ENCODE measurements around the gene JCAD.
A peak's percentile ranks its signal among the peaks of the same experiment; 100 is the strongest.

The JCAD gene

DNA sequence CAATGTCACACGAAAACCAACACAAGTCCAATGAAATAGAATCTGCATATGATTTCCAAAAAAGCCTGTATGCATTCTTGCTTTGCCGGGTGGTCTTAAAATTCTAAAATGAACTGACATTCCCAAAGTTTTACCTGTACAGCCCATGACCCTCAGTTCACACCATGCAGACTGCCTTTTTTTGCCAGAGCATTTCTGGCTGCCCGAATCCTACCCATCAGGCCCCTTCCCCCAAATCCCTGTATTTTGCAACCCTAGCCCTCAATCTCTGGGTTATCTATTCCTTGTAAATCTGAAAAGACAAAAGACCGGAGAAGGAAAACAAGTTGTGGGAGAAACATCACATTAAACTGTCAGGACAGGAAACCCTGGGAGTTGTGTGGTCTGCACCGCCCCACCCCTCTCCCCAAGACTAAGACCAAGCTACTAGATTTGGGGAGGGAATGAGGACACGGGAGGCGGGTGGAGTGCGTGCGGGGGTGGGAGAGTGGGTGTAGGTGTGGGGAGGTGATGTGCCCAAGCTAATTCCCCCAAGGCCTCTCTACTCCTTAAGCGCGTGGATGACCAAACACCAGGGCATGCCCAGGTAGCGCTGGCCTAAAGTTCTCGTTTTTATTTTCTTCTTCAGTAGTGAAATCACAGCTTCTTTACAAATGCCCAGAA, 1.4 kb downstream of the JCAD start:
- peaks cover 7% of the 10 kb centered on the region for H3K4me1 Mint-ChIP-seq
- no peaks in the 10 kb centered on the region for H3K36me3 Mint-ChIP-seq
- H3K27ac Mint-ChIP-seq, result no peak overlapping the region
- no peaks in the 10 kb centered on the region for H3K9me3 Mint-ChIP-seq
- peaks cover 53% of the 10 kb centered on the region for H3K27me3 Mint-ChIP-seq
- no peak overlapping the region for H3K4me3 Mint-ChIP-seq
- ATAC-seq, result no peak

DNA sequence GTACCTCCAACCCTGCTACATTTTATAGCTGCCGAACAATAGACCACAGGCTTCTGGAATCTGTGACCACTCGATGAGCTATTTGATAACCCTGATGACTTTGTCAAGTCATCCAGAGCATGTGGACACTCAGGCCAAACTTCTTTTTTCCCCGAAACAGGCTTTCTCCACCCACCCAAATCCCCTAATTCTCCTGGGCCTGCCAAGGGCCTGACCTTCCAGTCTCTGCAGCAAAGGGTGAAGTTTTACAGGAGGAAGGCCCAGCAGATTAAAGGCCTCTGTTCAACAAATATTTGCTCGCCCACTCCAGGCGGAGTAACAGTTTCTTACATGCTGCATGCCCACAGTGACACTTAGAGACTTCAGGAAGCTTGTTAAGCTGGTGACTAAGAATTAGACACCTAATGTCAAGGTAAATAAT, 2.0 kb downstream of the JCAD start:
- no peaks in the 10 kb centered on the region for H3K36me3 Mint-ChIP-seq

DNA sequence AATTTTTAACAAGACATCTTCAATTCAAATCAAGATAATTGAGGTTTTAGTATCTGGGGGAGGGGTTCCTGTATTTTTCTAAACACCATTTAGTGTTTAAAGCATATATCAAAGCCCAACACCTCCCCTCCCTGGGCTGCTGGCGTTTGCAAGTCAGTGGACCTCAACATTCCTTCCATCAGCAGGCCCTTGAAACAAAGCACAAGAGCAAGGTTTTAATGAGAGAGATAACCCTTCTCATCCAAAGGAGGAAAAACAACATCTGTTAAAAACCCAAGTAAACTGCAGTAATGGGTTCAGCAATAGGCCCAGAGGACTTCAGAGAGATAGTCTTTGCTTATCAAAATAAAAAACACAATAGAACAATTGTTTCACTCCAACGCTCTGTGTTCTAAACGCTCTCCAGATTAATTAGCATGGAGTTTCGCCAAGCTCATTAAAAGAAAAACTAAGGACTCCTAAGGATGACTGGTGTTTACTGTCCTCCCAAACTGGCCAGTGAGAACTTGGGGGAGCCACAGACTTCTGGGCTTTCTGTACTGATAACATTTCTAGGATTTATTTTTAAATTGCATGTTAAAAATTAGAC, 2.5 kb downstream of the JCAD start:
- Mint-ChIP-seq H3K4me1 (peaks cover 7% of the 10 kb centered on the region), H3K27me3 (peaks cover 49% of the 10 kb centered on the region), H3K27ac (no peak overlapping the region), H3K4me3 (no peak overlapping the region), H3K36me3 (no peaks in the 10 kb centered on the region), H3K9me3 (no peaks in the 10 kb centered on the region)
- ATAC-seq, result no peak

More for the DNA sequence above, 2.0 kb downstream of the JCAD start:
- Mint-ChIP-seq H3K27ac (no peak overlapping the region), H3K4me1 (peaks cover 7% of the 10 kb centered on the region), H3K27me3 (peaks cover 49% of the 10 kb centered on the region), H3K9me3 (no peaks in the 10 kb centered on the region), H3K4me3 (no peak overlapping the region)
- no peak for ATAC-seq

DNA sequence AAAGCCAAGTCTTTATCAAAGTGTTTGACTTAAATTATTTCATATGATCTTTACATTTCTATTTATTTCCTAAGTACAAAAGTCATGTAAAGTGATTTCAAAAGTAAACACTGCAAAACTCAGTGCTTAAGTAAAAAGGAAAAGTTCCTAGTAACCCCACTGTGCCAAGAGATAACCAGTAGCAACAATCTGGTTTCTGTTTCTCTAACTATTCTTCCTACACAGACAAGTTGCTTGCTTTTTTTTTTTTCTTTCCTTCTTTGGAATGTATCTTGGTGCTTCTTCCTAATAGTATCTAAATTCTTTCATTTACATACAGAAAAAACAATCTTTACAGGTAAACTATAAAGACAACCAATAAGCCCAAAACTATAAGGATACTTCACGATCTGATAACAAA, 3.1 kb downstream of the JCAD start:
- Mint-ChIP-seq H3K4me1 (peaks cover 7% of the 10 kb centered on the region), H3K9me3 (no peaks in the 10 kb centered on the region), H3K4me3 (no peak overlapping the region), H3K27ac (no peak overlapping the region), H3K27me3 (peaks cover 49% of the 10 kb centered on the region), H3K36me3 (no peaks in the 10 kb centered on the region)
- ATAC-seq, result no peak

DNA sequence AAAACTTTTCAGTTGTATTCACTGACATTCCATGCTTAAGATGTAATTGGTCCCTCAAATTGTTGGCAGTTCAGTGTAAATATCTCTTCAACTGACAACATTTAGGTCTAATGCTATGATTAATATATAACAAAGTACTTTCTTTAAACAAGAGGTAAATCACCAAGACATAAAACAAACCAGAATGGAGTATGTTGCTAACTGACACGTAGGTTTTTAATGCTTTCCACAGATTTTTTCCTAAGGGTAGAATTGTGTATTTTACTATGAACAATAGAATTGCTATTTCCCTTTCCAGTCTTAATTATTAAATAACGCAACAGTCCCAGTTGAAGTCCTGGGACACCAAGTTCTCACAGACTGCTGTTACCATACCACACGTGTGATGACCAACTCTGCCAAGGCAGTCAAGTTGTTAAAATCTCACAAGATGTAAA, 4.1 kb downstream of the JCAD start:
- no peak overlapping the region for H3K27ac Mint-ChIP-seq
- H3K9me3 Mint-ChIP-seq, result no peaks in the 10 kb centered on the region
- peaks cover 7% of the 10 kb centered on the region for H3K4me1 Mint-ChIP-seq
- H3K36me3 Mint-ChIP-seq, result no peaks in the 10 kb centered on the region
- ATAC-seq, result no peak
- no peak overlapping the region for H3K4me3 Mint-ChIP-seq
- H3K27me3 Mint-ChIP-seq, result peaks cover 50% of the 10 kb centered on the region

DNA sequence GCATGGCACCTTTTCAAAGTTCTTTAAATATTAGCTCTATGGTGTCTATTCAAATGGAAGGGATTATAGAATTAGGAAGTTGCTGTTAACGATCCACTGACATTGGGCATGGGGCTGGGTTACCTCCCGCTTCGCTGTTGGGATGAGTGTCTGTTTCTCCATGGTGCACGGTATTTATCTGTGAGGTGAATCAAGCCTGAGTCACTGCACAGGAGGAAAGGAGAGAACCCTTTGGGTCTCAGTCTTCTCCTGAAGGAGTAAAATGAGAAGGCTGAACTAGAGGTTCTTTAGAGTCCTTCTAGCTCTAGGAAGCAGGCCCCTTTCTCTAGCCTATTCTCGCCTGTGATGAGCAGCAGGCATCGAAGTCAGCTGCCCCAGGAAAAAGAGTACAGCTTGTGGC, 7.3 kb downstream of the JCAD start:
- Mint-ChIP-seq H3K9me3 (no peaks in the 10 kb centered on the region), H3K36me3 (no peaks in the 10 kb centered on the region), H3K4me3 (no peak overlapping the region), H3K4me1 (peaks cover 16% of the 10 kb centered on the region), H3K27me3 (peaks cover 54% of the 10 kb centered on the region), H3K27ac (no peak overlapping the region)
- ATAC-seq, result no peak

DNA sequence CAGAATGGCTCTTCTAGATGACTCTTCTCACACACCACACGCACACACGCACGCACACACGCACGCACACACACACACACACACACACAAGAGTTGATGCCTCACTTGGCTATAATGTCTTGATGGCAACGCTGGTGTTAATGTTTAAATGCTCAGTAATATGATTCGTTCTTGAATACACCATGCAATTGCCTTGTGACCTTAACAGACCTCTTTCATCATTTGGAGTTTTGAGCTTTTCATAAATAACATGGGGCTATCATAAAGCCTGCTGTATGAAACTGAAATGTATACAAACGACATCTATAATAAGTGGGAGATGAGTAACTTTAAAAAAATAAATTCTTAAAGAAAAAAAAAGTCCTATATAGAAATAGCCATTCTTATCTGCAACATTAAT, 8.2 kb downstream of the JCAD start:
- H3K27ac Mint-ChIP-seq, result no peak overlapping the region
- no peak for ATAC-seq
- peaks cover 16% of the 10 kb centered on the region for H3K4me1 Mint-ChIP-seq
- H3K27me3 Mint-ChIP-seq, result peaks cover 60% of the 10 kb centered on the region
- no peaks in the 10 kb centered on the region for H3K36me3 Mint-ChIP-seq
- no peak overlapping the region for H3K4me3 Mint-ChIP-seq
- H3K9me3 Mint-ChIP-seq, result no peaks in the 10 kb centered on the region

- no peak for ATAC-seq
- Mint-ChIP-seq H3K27ac (no peak overlapping the region), H3K4me1 (peaks cover 16% of the 10 kb centered on the region), H3K9me3 (no peaks in the 10 kb centered on the region), H3K4me3 (no peak overlapping the region), H3K27me3 (peaks cover 69% of the 10 kb centered on the region), H3K36me3 (no peaks in the 10 kb centered on the region)
These were observed 9.0 kb downstream of the JCAD start for GRCh38 chr10:30050411-30050810.

DNA sequence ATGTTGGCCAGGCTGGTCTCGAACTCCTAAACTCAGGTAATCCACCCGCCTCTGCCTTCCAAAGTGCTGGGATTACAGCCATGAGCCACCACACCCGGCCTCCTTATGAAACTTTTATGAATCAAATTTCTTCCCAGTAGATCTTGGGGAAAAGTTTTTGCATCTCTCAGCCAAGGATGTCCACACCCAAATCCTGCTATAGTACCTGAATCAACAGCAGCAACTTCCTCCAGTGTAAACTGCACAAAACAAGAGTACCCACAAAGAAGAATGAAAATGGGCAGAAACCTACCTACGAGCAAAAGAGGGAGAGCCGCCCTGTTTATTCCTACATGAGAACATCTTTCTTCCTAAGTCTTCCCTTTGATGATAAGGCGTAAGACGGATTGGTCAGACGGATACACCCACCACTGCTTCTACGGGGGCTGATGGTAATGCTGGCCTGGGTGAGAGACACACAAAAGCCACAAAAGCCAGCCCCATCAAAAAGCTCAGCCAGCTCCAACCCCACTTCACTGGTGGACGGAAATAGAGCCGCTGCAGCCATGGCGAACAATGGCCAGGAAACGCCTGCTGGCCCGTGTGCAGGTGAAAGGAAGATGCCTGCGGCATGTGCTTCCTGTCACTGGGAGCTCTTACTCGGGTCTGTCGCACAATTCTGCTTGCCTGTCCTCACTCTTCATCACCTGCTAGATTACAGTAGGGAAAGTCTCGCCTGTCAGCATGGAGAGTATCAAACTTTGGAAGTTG, 10.4 kb downstream of the JCAD start:
- ATAC-seq, result no peak
- Mint-ChIP-seq H3K27me3 (peaks cover 80% of the 10 kb centered on the region), H3K36me3 (no peaks in the 10 kb centered on the region), H3K27ac (no peak overlapping the region), H3K9me3 (no peaks in the 10 kb centered on the region), H3K4me1 (peaks cover 16% of the 10 kb centered on the region), H3K4me3 (no peak overlapping the region)

DNA sequence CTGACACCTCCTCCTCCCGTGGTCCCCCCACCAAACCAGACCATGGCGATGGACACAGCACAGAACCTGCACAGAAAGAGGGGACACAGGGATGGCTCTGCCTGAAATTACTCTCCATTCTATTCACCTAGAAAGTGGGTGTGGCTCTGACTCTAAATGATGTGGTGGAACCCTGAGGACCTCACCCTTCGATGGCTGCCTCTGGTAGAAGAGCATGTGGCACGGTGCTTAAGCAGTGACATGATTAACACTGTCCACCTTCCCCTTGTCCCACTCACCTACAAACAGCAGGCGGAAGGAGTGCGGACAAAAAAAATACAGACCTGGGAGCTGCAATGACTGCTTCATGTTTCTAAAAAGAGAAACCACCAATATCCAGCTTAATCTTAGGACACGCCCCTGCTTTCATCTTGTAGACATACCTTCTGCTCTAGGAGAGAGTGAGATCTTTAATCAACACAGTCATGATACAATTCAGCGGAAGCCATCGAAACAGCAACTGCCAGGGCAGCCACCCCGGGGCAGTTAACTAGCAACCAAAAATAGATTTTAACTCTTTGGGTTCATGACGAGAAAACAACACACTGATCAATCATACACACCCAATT, 11.4 kb downstream of the JCAD start:
- ATAC-seq, result peak; percentile 15
- Mint-ChIP-seq H3K27ac (no peak overlapping the region), H3K4me1 (peaks cover 16% of the 10 kb centered on the region), H3K36me3 (no peaks in the 10 kb centered on the region), H3K9me3 (no peaks in the 10 kb centered on the region), H3K27me3 (peaks cover 80% of the 10 kb centered on the region), H3K4me3 (no peak overlapping the region)

- H3K36me3 Mint-ChIP-seq, result no peaks in the 10 kb centered on the region
- ATAC-seq, result peak; percentile 44
These were observed 12.0 kb downstream of the JCAD start for GRCh38 chr10:30047430-30047829.

GRCh38 chr10:30046476-30046875, 12.9 kb downstream of the JCAD start:
- Mint-ChIP-seq H3K27me3 (peaks cover 68% of the 10 kb centered on the region), H3K4me3 (no peak overlapping the region), H3K27ac (no peak overlapping the region), H3K36me3 (no peaks in the 10 kb centered on the region), H3K9me3 (no peaks in the 10 kb centered on the region), H3K4me1 (peaks cover 16% of the 10 kb centered on the region)
- no peak for ATAC-seq

More at GRCh38 chr10:30047430-30047829, 12.0 kb downstream of the JCAD start:
- H3K4me1 Mint-ChIP-seq, result peaks cover 16% of the 10 kb centered on the region
- H3K27ac Mint-ChIP-seq, result no peak overlapping the region
- H3K9me3 Mint-ChIP-seq, result no peaks in the 10 kb centered on the region
- H3K4me3 Mint-ChIP-seq, result no peak overlapping the region
- peaks cover 78% of the 10 kb centered on the region for H3K27me3 Mint-ChIP-seq

- no peak overlapping the region for H3K4me3 Mint-ChIP-seq
- peaks cover 63% of the 10 kb centered on the region for H3K27me3 Mint-ChIP-seq
- H3K4me1 Mint-ChIP-seq, result peaks cover 16% of the 10 kb centered on the region
- H3K27ac Mint-ChIP-seq, result no peak overlapping the region
- H3K9me3 Mint-ChIP-seq, result no peaks in the 10 kb centered on the region
- no peak for ATAC-seq
- no peaks in the 10 kb centered on the region for H3K36me3 Mint-ChIP-seq
These were observed 13.4 kb downstream of the JCAD start for GRCh38 chr10:30045961-30046360.

DNA sequence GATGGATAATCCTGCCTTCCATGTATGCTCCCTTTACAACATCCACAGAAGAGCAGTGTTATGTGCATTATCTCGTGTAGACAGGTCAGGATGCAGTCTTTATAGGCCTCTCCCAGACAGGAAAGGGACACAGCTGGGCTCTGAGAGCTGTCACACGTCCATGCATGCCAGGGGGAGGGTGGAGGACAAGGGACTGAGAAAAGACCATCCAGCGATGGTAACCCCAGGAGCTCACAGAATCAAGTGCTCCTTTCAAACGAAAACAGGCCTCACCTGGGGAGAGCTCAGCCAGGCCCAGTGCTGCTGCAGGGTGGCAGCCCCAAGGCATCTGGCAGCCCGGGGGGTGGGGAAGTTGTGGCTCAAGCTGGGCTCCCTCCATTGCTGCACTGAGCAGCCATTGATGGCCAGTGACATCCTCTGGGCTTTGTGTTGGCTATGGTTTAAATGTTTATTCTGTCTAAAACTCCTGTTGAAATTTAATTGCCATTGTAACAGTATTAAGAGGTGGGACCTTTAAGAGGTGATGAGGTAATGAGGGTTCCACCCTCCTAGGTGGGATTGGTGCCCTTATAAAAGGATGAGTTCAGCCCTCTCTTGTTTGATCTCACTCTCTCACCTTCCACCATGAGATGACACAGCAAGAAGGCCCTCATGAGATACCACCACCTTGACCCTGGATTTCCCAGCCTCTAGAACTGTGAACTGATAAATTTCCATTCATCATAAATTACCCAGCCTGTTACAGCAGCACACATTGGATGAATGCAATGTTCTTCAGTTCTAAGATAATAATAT, 15.7 kb downstream of the JCAD start:
- Mint-ChIP-seq H3K9me3 (no peaks in the 10 kb centered on the region), H3K27ac (no peak overlapping the region), H3K36me3 (no peaks in the 10 kb centered on the region), H3K4me3 (no peak overlapping the region), H3K27me3 (peaks cover 57% of the 10 kb centered on the region), H3K4me1 (peaks cover 11% of the 10 kb centered on the region)
- no peak for ATAC-seq

DNA sequence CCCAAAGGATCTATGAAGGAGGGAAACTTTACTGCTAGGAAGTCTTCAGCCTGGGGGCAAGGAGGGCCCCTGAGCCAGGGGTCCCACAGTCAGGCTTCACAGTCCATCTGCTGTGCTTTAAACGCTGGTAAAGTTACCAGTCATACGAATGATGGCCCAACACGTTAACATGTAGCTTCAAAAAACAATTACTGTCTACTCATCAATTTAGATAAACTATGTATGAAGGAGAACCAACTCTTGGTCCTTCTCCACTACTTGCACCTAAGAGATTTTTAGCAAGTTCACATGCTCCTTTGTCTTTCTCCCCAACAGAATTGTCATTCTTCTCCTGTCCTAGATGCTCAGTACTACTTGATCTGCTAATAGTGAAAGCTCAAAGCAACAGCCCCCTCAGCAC, 16.6 kb downstream of the JCAD start:
- Mint-ChIP-seq H3K27me3 (peaks cover 57% of the 10 kb centered on the region), H3K4me3 (no peak overlapping the region), H3K9me3 (no peaks in the 10 kb centered on the region), H3K27ac (no peak overlapping the region), H3K4me1 (peaks cover 10% of the 10 kb centered on the region), H3K36me3 (no peaks in the 10 kb centered on the region)
- ATAC-seq, result no peak
